Measurements from ENCODE around the gene VSTM5.

VSTM5 gene

DNA sequence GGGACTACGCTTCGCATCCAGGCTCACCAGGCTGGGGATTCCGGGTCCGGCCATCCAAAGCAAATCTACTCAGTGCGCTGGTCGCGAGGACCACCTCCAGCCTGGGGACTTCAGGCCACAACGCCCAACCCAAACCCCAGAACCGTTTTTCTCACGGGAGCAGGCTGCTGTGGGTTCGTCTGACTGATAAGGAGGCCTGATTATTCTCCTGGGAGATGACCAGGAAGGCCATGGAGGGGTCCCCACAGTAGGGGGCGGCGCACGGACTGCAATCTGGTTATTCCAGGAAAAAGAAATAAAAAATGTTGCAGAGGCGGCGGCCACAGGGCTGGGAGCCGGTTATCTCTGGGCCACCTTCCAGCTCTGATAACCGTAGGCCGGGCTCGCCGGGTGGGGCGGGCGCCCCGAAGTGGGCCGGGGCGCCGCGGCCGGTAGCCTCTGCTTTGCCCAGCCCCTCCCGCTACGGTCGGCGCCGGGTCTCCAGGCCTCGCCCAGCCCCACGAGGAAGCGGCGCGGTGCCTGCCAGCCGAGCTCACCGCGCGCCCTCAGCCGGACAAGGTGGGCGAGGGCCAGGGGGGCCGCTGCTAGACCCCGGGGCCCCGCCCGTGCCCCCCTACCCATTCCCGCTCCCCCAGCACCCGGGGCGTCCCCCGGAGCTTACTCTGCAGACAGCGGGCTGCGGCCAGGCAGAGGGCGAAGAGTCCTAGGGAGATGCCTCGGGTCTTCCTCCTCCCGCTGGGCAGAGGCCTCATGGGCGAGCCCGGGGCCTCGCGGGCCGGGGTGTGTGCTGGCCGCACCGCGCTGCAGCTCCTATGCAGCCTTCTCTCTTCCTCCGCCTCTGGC is 446 bp downstream of the VSTM5 start:
- TF ChIP-seq, protein P1, sequence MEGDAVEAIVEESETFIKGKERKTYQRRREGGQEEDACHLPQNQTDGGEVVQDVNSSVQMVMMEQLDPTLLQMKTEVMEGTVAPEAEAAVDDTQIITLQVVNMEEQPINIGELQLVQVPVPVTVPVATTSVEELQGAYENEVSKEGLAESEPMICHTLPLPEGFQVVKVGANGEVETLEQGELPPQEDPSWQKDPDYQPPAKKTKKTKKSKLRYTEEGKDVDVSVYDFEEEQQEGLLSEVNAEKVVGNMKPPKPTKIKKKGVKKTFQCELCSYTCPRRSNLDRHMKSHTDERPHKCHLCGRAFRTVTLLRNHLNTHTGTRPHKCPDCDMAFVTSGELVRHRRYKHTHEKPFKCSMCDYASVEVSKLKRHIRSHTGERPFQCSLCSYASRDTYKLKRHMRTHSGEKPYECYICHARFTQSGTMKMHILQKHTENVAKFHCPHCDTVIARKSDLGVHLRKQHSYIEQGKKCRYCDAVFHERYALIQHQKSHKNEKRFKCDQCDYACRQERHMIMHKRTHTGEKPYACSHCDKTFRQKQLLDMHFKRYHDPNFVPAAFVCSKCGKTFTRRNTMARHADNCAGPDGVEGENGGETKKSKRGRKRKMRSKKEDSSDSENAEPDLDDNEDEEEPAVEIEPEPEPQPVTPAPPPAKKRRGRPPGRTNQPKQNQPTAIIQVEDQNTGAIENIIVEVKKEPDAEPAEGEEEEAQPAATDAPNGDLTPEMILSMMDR (conservative IDR thresholded peaks at IDR 0.05): no peak
- no peak overlapping the region for H3K27ac ChIP-seq

DNA sequence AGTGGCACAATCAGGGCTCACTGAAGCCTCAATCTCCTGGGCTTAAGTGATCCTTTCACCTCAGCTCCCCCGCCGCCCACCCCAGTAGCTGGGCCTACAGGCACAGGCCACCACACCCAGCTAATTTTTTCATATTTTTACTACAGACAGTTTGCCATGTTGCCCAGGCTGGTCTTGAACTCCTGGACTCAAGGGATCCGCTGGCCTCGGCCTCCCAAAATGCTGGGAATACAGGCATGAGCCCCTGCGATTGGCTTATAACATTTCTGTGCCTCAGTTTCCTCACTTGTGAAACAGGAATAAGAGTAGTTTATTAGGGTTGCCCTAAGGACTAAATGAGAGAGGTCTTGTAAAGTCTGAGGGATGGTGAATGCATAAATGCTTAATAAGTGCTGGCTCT is 1.2 kb downstream of the VSTM5 start:
- TF ChIP-seq, protein P1 (conservative IDR thresholded peaks at IDR 0.05): no peak
- no peak for TF ChIP-seq ZFX (IDR thresholded peaks at IDR 0.05)
- no peak overlapping the region for H3K27ac ChIP-seq

DNA sequence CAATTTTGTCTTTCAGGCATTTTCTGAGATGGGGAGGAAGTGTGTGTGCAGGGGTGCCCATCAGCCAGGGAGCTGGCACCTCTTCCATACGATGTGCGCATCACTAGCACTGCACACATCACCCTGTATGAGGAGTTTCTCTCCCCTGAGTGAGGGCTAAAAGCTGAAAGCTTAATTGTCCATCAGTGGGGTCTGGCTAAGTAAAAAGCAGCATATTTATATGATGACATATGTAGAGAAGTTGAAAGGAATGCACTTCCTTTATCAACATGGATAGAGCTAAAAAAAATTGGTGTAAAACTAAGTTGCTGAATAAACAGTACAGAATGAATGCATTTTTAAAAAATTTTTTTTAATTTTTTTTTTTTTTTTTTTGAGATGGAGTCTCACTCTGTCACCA is 4.0 kb downstream of the VSTM5 start:
- no peak for TF ChIP-seq ZFX (IDR thresholded peaks at IDR 0.05)
- TF ChIP-seq, protein P1 (conservative IDR thresholded peaks at IDR 0.05): no peak
- no peak overlapping the region for H3K27ac ChIP-seq

DNA sequence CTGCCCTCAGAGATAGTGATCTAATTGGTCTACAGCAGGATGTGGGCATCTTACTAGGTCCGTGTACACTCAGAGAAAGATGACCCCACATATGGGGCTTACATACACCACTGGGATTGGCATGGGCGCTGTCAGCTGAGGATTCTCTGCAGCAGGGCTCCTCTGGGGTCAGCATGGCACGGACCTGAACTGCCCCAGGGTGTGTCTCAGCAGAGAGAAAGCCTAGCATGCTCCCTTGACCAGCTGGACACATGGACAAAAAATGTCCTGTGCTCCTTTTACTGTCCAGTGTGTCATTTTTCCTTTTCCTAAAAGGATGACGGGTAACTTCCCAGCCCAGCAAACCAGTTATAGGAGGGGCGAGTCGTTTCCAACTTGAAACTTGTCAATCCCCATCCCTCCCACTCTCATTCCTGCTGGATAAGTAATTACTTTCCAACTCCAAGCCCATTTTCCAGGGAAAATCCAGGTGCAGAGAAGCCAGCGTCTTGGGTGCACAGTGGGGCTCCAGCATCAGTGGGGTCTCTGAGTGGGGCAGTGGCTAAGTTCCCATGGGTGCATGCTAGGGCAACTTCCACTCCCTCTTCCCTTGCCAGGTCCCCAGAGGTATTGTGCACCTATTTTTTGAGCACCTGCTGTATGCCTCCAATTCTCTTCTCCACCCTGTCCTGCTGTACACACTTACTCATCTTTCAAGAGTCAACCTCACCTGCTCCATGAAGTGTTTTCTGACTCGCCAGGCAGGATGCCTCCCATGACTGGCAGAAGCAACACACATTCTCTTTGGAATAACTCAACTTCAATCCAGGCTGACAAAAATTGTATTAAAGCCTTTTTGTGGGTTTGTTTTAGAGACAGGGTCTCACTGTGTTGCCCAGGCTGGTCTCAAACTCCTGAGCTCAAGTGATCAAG is 5.0 kb downstream of the VSTM5 start:
- H3K27ac ChIP-seq: no peak overlapping the region
- no peak for TF ChIP-seq ZFX (IDR thresholded peaks at IDR 0.05)
- TF ChIP-seq, protein P1 (conservative IDR thresholded peaks at IDR 0.05): no peak

DNA sequence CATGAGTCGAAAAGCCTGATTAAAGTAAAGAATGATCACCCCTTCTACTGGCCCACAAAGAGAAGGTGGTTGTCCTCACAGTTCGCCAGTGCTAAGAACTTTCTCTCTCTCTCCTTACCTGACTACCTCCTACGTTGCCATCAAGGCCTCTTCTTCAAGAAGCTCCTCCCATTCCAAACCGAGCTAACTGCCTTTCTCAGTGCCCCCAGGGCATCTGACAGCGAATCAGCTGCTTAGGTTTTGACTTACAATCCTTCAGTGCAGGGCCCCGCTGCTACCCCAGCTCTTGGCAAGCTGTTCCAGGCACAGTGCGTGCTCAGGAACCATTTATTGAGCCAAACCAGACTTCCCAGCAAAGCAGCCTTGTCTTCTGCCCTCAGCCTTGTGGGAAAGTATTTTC is 5.8 kb downstream of the VSTM5 start:
- H3K27ac ChIP-seq: no peak overlapping the region
- TF ChIP-seq ZFX (IDR thresholded peaks at IDR 0.05): no peak
- TF ChIP-seq, protein P1 (conservative IDR thresholded peaks at IDR 0.05): no peak

DNA sequence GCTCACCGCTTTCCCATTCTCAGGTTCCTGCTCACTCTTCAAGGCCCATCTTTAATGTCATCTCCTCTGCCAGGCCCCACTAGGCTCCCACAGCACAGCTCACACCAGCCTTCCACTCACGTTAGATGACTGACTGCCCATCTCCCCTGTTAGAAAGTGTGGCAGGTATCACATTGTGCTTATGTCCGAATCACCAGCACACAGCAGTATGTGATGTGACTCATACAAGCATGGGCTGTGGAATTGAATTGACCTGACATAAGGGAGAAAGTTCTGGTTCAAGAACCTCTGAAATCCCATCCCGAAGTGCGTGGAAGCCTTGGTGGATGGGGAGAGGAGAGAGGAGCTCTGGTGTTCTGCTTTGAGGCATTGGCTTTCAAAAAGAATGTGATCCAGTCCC is 6.5 kb downstream of the VSTM5 start:
- TF ChIP-seq, protein P1 (conservative IDR thresholded peaks at IDR 0.05): no peak
- no peak overlapping the region for H3K27ac ChIP-seq

DNA sequence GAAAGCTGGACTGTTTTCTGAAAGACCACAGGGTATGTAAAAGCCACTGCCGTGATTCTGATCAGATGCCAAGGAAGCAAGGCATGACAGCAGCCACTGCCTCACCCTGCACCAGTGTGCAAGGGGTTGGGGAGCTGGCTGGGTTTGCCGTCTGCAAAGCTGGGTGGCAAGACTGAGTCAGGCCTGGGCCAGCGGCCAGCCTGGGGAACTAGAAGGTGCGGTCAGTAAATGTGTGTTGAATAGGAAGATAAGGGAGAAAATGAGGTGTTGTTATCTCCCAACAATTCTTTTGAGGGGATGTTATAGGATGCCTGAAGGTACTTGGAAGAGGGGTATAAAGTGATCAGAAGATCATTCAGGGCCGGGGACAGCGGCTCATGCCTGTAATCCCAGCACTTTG is 8.0 kb downstream of the VSTM5 start:
- TF ChIP-seq, protein P1 (conservative IDR thresholded peaks at IDR 0.05): no peak
- TF ChIP-seq ZFX (IDR thresholded peaks at IDR 0.05): no peak
- H3K27ac ChIP-seq: no peak overlapping the region
